HepG2 (cell line): ENCODE results near the gene PFAS. TPM values are rescaled to one million over a fixed set of nuclear protein-coding genes. Genes with fewer than 3 reads are reported as not detected.

Source experiments
- ATF4 ChIP-seq, 2 experiments: fragments of 450-650 bp in 1 of 2; sonication (generic) in 1 of 2; formaldehyde crosslinking; IDR thresholded peaks; 2 replicates each; pipeline versions ENCODE4 v1.5.0 to v1.8.0; 2020 to 2022; ENCODE audit warnings: mild to moderate bottlenecking in 1 of 2, missing genetic modification reagents in 1 of 2
- DRAP1 ChIP-seq: IDR thresholded peaks from 2 replicates; pipeline ENCODE4 v1.6.1; 2016; ENCODE audit warnings: missing genetic modification reagents, missing compliant biosample characterization
- HNRNPL ChIP-seq: fragments of 200-400 bp; formaldehyde crosslinking; IDR thresholded peaks from 2 replicates; pipeline ENCODE4 v1.6.1; 2017; ENCODE audit warnings: mild to moderate bottlenecking, low read depth, low read length
- KDM5B ChIP-seq: sonication (generic); formaldehyde crosslinking; IDR thresholded peaks from 2 replicates; pipeline ENCODE4 v1.4.0; 2020; ENCODE audit warnings: missing genetic modification reagents, mild to moderate bottlenecking, borderline replicate concordance
- KLF13 ChIP-seq: sonication (generic); formaldehyde crosslinking; IDR thresholded peaks from 2 replicates; pipeline ENCODE4 v1.4.0; 2020; ENCODE audit warnings: mild to moderate bottlenecking, missing genetic modification reagents
- MIXL1 ChIP-seq: IDR thresholded peaks from 2 replicates; pipeline ENCODE4 v1.6.1; 2016
- MLX ChIP-seq: IDR thresholded peaks from 2 replicates; pipeline ENCODE4 v1.6.1; 2016
- NR2C2 ChIP-seq: sonication (generic); formaldehyde crosslinking; IDR thresholded peaks from 2 replicates; pipeline ENCODE4 v1.4.0; 2020; ENCODE audit warnings: missing genetic modification reagents, mild to moderate bottlenecking, moderate library complexity, borderline replicate concordance
- PAWR ChIP-seq: sonication (generic); formaldehyde crosslinking; IDR thresholded peaks from 2 replicates; pipeline ENCODE4 v1.4.0; 2020; ENCODE audit warnings: missing genetic modification reagents, mild to moderate bottlenecking, borderline replicate concordance
- PTBP1 ChIP-seq: fragments of 200-400 bp; formaldehyde crosslinking; IDR thresholded peaks from 2 replicates; pipeline ENCODE4 v1.6.1; 2018; ENCODE audit warnings: low read length, low read depth; ENCODE audit not compliant: poor library complexity, severe bottlenecking
- SNAPC5 ChIP-seq: sonication (generic); formaldehyde crosslinking; IDR thresholded peaks from 2 replicates; pipeline ENCODE4 v1.8.1; 2023; ENCODE audit warnings: mild to moderate bottlenecking, missing genetic modification reagents, borderline replicate concordance
- TAF15 ChIP-seq: fragments of 200-400 bp; formaldehyde crosslinking; IDR thresholded peaks from one replicate; pipeline ENCODE4 v1.6.1; 2018; ENCODE audit warnings: mild to moderate bottlenecking, low read depth, low read length; ENCODE audit not compliant: poor library complexity, severe bottlenecking
- THAP7 ChIP-seq: sonication (generic); formaldehyde crosslinking; IDR thresholded peaks from 2 replicates; pipeline ENCODE4 v1.8.1; 2023; ENCODE audit warnings: mild to moderate bottlenecking, missing genetic modification reagents
- ZNF207 ChIP-seq: fragments of 450-650 bp; IDR thresholded peaks from 2 replicates; pipeline ENCODE4 v1.6.1; 2016; ENCODE audit warnings: antibody characterized with exemption, borderline replicate concordance
- ZNF264 ChIP-seq: sonication (generic); formaldehyde crosslinking; IDR thresholded peaks from 2 replicates; pipeline ENCODE4 v1.4.0; 2020; ENCODE audit warnings: missing genetic modification reagents
- ZNF281 ChIP-seq: sonication (generic); formaldehyde crosslinking; IDR thresholded peaks from 2 replicates; pipeline ENCODE4 v1.4.0; 2020; ENCODE audit warnings: missing genetic modification reagents, borderline replicate concordance
- ZNF292 ChIP-seq: sonication (generic); formaldehyde crosslinking; IDR thresholded peaks from 2 replicates; pipeline ENCODE4 v1.8.1; 2022; ENCODE audit warnings: mild to moderate bottlenecking, low read depth, missing genetic modification reagents, borderline replicate concordance
- ZNF512 ChIP-seq: sonication (generic); formaldehyde crosslinking; IDR thresholded peaks from 2 replicates; pipeline ENCODE4 v1.4.0; 2020; ENCODE audit warnings: mild to moderate bottlenecking, missing genetic modification reagents
- ZNF879 ChIP-seq: sonication (generic); formaldehyde crosslinking; IDR thresholded peaks from 2 replicates; pipeline ENCODE4 v1.8.1; 2023; ENCODE audit warnings: missing genetic modification reagents
- polyA plus RNA-seq, 8 experiments: library from polyadenylated mRNA; depleted of rRNA in 3 of 8; stranded (reverse) in 7 of 8; unstranded in 1 of 8; fragments of >200 nt; fragmentation: Illumina TruSeq in 4 of 8; extraction: Trizol in 4 of 8; gene quantifications; 2 replicates each; pipeline versions ENCODE4 v1.2.1 to v1.2.3, GENCODE V29; 2011 to 2016; ENCODE audit warnings: low read depth in 4 of 8, missing spikeins in 1 of 8, mixed read lengths in 1 of 8; ENCODE audit not compliant: insufficient read depth in 1 of 8
- total RNA-seq, 5 experiments: library from RNA; depleted of rRNA; stranded (reverse); fragments of >200 nt; fragmentation: Illumina TruSeq; extraction: Trizol; gene quantifications; 2 replicates each; pipeline ENCODE4 v1.2.3, GENCODE V29; 2016; ENCODE audit warnings: low read depth in 1 of 5

Gene PFAS
- total and polyA plus RNA-seq, 2 of the 13 experiments (the other 11 are each of a cell fraction or from before 2014, with no cell fraction given) = 49.4 to 58.2 TPM

- TF ChIP-seq ZNF281 = no peak
- 0 out of 2 replicates have a peak, but pooled peaks have one; percentile 28 for TF ChIP-seq ZNF292
- TF ChIP-seq KLF13 = no peak
- peak; percentile 38; the same call in 1 of the 2 replicates for TF ChIP-seq MIXL1 (CRISPR knock-in tag)
- no peak for TF ChIP-seq MLX (CRISPR knock-in tag)
- no peak for TF ChIP-seq ZNF512 (CRISPR knock-in tag)
- TF ChIP-seq PTBP1 = no peak
- peak in 1 of 2 experiments; percentile 59; a peak in 1 of 4 replicates for TF ChIP-seq ATF4 (CRISPR knock-in tag; IDR thresholded peaks at IDR 0.05)
- TF ChIP-seq KDM5B = peak; percentile 68; the same call in 1 of the 2 replicates
- TF ChIP-seq DRAP1 (CRISPR knock-in tag) = peak; percentile 23; the same call in 1 of the 2 replicates
- peak; percentile 97 for TF ChIP-seq NR2C2 (CRISPR knock-in tag)
- no peak for TF ChIP-seq ZNF264 (CRISPR knock-in tag)
- no peak for TF ChIP-seq HNRNPL
- TF ChIP-seq SNAPC5 (CRISPR knock-in tag) = no peak
- TF ChIP-seq ZNF207 = no peak
- TF ChIP-seq THAP7 = no peak
- no peak for TF ChIP-seq PAWR (CRISPR knock-in tag)
- TF ChIP-seq TAF15 = no peak
- no peak for TF ChIP-seq ZNF879 (CRISPR knock-in tag)
These were observed 36.5 kb upstream of the PFAS start (continued) for GRCh38 chr17:8212312-8213180.
